AG08395 (cell line): ENCODE data around the gene VASH1.

Source experiments
- DNase-seq: peaks from one replicate; pipeline ENCODE4 v3.0.0; 2012; ENCODE audit warnings: mixed read lengths, low spot score

VASH1 gene

GRCh38 chr14:76832503-76832988 is 71.3 kb downstream of the VASH1 start:
- DNase-seq = no peak
